Stimulated activated naive CD8-positive, alpha-beta T cell treated with anti-CD3 and anti-CD28 coated beads, Interleukin-15, Interleukin-2, amounts not matched to agents 100 ng/mL and 50 ng/mL, for 24 hours (primary cell): Measurements from ENCODE around the gene PTPN22.

Experiments
- H3K27ac Mint-ChIP-seq: one replicate; pipeline ENCODE4 v1.8.0; 2021; ENCODE audit warnings: mild to moderate bottlenecking, mixed read lengths
- H3K27me3 Mint-ChIP-seq: one replicate; pipeline ENCODE4 v1.8.0; 2021; ENCODE audit warnings: mixed read lengths
- H3K36me3 Mint-ChIP-seq: one replicate; pipeline ENCODE4 v1.8.0; 2021; ENCODE audit warnings: low read depth, mixed read lengths
- H3K4me1 Mint-ChIP-seq: one replicate; pipeline ENCODE4 v1.8.0; 2021; ENCODE audit warnings: low read depth, mixed read lengths
- H3K4me3 Mint-ChIP-seq: one replicate; pipeline ENCODE4 v1.8.0; 2021; ENCODE audit warnings: mild to moderate bottlenecking, mixed read lengths
- H3K9me3 Mint-ChIP-seq: one replicate; pipeline ENCODE4 v1.8.0; 2021; ENCODE audit warnings: mixed read lengths

Gene PTPN22

GRCh38 chr1:113783254-113784103 is 88.0 kb downstream of the PTPN22 start:
- Mint-ChIP-seq H3K36me3 (peaks cover 11% of the 10 kb centered on the region), H3K4me1 (peaks cover 33% of the 10 kb centered on the region), H3K27me3 (no peaks in the 10 kb centered on the region), H3K4me3 (peak overlapping the region; percentile 56), H3K27ac (peak overlapping the region; percentile 86), H3K9me3 (peaks cover 3% of the 10 kb centered on the region)

DNA sequence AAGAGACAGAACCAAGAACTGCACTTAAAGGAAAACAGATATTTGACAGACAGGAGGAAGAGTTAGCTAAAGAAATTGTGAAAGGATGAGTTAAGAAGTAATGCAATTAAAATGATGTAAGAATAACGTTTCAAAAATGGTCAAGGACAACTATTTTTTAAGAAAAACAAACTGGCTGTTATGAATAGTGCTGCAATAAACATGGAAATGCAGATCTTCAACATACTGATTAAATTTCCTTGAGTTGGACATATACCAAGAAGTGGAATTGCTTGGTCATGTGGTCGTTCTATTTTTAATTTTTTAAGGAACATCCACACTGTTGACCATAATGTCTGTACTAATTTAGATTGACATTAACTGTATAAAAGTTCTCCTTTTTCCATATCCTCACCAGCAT is 89.1 kb downstream of the PTPN22 start:
- Mint-ChIP-seq H3K4me3 (no peak overlapping the region), H3K36me3 (peaks cover 12% of the 10 kb centered on the region), H3K9me3 (peaks cover 4% of the 10 kb centered on the region), H3K27me3 (no peaks in the 10 kb centered on the region), H3K4me1 (peaks cover 23% of the 10 kb centered on the region), H3K27ac (no peak overlapping the region)

- Mint-ChIP-seq H3K27me3 (no peaks in the 10 kb centered on the region), H3K4me1 (peaks cover 7% of the 10 kb centered on the region), H3K4me3 (no peak overlapping the region), H3K9me3 (peaks cover 4% of the 10 kb centered on the region), H3K36me3 (peaks cover 19% of the 10 kb centered on the region), H3K27ac (no peak overlapping the region)
These were observed 91.0 kb downstream of the PTPN22 start for GRCh38 chr1:113780374-113781146.

DNA sequence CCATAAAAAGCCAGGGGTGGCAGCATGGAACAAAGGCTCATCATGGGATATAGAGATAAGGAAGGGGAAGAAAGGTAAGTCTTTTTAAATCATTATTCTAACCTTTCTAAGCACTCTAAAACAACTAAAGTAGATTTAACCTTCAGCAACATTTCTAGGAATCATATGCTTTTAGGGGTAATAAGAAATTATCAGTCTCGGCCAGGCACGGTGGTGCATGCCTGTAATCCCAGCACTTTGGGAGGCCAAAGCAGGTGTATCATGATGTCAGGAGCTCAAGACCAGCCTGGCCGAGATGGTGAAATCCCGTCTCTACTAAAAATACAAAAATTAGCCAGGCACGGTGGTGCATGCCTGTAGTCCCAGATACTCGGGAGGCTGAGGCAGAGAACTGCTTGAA is 92.0 kb downstream of the PTPN22 start:
- Mint-ChIP-seq H3K36me3 (peaks cover 19% of the 10 kb centered on the region), H3K27ac (no peak overlapping the region), H3K9me3 (peaks cover 4% of the 10 kb centered on the region), H3K4me1 (peaks cover 5% of the 10 kb centered on the region), H3K27me3 (no peaks in the 10 kb centered on the region), H3K4me3 (no peak overlapping the region)

DNA sequence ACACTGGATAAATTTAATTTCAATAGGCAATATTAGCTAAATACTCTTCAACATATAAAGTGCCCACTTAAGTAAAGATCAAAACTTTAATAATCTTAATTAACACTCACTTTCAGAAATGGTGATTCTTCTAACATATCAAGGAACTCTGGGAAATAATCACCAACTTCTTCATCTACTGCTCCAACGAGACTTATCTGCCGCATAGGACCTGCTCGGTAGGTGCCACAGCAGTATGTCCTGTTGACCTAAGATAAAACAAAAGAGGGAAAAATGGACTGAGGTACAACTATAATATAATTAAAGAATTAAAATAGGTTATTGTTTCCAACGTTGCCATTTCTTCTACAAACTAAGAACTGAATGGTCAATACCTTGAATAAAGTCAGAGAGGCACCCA is 94.0 kb downstream of the PTPN22 start:
- peaks cover 5% of the 10 kb centered on the region for H3K4me1 Mint-ChIP-seq
- no peak overlapping the region for H3K27ac Mint-ChIP-seq
- no peaks in the 10 kb centered on the region for H3K27me3 Mint-ChIP-seq
- H3K36me3 Mint-ChIP-seq, result peaks cover 24% of the 10 kb centered on the region
- H3K9me3 Mint-ChIP-seq, result peaks cover 4% of the 10 kb centered on the region
- no peak overlapping the region for H3K4me3 Mint-ChIP-seq

GRCh38 chr1:113770031-113770430 is 101.5 kb downstream of the PTPN22 start:
- Mint-ChIP-seq H3K36me3 (peaks cover 46% of the 10 kb centered on the region), H3K9me3 (no peaks in the 10 kb centered on the region), H3K4me3 (no peak overlapping the region), H3K27me3 (no peaks in the 10 kb centered on the region), H3K27ac (no peak overlapping the region), H3K4me1 (peaks cover 37% of the 10 kb centered on the region)

- Mint-ChIP-seq H3K4me3 (no peak overlapping the region), H3K9me3 (no peaks in the 10 kb centered on the region), H3K27ac (no peak overlapping the region), H3K27me3 (no peaks in the 10 kb centered on the region), H3K4me1 (peaks cover 37% of the 10 kb centered on the region), H3K36me3 (peaks cover 51% of the 10 kb centered on the region)
These were observed 101.9 kb downstream of the PTPN22 start for GRCh38 chr1:113769601-113769970.

- Mint-ChIP-seq H3K4me1 (peaks cover 37% of the 10 kb centered on the region), H3K36me3 (peaks cover 52% of the 10 kb centered on the region), H3K9me3 (no peaks in the 10 kb centered on the region), H3K27ac (peak overlapping the region; percentile 53), H3K27me3 (no peaks in the 10 kb centered on the region), H3K4me3 (no peak overlapping the region)
These were observed 102.5 kb downstream of the PTPN22 start for GRCh38 chr1:113768916-113769600.

DNA sequence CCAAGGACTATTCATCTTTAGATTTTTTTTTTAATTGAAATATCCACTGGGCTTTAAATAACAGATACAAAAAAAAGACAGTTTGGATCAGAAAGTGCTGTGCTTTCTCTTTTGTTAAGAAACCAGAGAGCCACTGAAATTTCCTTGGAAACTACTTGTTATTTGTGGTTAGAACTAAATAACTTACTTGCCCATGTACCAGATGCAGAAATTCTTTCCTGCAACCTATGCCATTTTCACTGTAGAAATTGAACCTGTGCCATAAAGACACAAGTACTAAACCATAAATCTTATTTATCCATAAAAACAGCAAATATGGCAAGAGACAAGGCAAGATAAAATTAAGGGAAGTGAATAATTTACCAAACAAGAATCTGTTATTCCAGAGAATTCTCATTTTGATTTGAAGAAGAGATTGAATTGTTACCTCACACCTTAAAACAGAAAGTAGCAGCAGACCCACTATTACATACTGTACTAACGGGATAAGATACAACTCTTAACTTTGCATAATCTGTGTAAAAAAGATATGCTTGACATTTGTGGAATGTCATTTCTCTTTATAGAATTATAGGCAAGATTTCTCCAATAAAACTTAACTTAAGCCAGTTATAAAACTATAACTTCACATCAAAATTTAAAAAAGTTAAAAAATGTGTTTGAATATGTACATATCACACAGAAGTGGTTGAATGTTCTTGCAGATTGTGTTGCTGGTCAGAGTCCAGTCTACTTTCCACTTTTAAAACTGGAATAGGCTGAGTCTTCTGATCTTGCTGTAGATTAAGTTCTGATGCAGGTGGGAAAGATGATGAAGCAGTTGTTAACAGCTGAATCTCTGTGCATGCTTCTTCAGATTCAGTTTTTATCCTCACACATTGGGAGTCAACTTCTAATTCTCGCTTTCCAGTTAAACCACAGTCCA is 105.9 kb downstream of the PTPN22 start:
- Mint-ChIP-seq H3K4me1 (peaks cover 28% of the 10 kb centered on the region), H3K27ac (no peak overlapping the region), H3K9me3 (no peaks in the 10 kb centered on the region), H3K36me3 (peaks cover 49% of the 10 kb centered on the region), H3K27me3 (no peaks in the 10 kb centered on the region), H3K4me3 (no peak overlapping the region)
